NCI-H446 treated with DMSO at 0.1 percent for 48 hours (cell line): ENCODE results near the gene ANXA3.
"Not testable (repeated sequence)": the region's sequence is repeated elsewhere in the genome, so short reads cannot be mapped to it uniquely, and the experiment has no call there.

Experiments used
- DNase-seq: peaks from one replicate; lab custom pipeline; 2025; lab: John Stamatoyannopoulos, UW

ANXA3 gene

DNA sequence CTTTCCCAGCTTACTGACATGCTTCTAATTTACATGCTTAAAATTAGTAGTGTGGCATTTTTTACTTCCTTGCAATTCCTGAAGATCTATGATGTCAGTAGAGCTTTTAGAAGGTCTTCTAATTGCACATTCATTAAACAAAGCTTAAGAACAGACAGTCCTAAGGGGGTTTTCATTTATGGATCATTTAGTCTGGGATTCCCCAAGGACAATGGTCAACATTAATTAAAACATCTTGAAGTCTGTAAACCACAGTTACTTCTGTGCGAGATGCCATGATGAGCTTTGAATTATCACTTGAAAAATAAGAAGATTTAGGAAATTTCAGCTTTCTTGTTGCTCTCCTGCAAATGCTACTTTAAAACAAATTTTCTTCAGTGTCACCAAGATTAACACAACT, 20.2 kb downstream of the ANXA3 start:
- DNase-seq = no peak

DNA sequence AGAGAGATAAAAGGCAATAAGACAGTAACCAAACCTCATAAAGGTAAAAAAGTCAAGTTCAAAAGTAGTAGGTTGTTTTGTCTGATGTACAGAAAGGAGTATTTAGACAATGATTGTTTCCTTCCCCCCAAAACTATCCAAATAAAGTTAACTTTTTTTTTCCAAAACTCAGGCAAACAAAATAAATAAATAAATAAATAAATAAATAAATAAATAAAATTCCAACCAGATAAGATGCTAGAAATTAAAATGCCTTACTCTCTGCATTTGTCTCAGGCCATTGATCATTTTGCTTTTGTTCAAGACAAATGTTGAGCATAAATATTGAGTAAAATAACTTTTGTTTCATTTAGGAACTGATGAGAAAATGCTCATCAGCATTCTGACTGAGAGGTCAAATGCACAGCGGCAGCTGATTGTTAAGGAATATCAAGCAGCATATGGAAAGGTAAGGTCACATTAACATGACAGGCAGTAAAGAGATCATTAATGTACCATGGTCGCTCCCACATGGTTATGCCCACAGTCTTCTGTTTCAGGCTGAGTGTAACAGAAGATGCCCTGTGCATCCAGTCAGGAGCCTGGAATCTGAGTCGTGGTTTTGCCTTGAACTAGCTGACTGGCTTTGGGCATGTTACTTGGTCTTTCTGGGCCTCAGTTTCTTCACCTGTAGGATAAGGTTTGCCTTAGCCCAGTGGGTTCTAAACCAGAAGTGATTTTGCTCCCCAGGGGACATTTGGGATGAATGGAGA, 27.3 kb downstream of the ANXA3 start:
- DNase-seq = no peak

DNA sequence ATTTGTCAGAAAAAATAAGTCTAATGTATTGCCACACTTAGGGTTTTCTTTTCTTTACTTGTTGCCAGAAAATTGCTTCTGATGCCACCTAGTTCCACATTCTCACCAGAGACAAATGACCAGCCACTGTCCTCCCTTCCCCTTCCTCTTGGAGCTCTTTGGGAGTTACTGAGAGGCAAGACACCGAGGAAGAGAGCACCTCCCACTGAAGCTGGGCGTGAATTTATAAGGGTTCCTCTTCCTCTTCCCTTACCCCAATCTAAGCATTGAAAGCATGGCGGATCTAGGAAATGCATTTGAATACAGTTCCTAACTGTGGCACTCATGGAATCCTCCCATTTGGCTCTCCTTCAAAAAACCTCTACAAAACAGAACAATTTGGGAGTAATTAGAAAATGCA, 30.0 kb downstream of the ANXA3 start:
- DNase-seq = no peak

DNA sequence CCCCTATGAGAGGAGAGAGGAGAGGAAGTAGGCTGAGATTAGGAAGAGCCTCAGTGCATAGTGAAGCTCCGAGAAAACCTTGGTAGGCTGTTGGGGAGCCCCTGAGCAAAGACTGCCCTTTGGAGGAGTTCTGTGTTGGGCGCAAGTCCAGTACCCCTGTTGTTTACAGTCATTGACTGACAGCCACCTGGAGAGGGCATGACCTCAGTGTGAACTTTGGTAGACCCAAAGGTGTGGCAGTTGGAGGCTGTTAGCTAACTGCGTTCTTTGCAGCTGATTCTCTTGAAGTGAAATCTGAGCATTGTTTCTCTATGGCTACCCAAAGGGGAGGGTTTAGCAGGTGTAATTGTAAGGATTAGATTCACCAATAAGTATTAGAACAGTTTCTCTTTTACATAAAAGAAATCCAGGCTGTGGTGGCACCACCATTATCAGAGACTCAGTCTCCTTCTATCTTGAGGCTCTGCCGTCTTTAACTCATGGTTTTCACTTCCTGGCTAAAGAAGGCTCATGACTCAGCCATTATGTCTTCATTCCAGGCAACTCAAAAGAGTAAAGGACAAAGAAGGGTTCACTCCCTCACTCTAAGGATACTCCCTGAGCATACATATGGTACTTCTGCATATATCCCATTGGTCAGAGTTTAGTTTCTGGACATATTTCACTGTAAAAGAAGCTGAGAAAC, 33.4 kb downstream of the ANXA3 start:
- DNase-seq = no peak

DNA sequence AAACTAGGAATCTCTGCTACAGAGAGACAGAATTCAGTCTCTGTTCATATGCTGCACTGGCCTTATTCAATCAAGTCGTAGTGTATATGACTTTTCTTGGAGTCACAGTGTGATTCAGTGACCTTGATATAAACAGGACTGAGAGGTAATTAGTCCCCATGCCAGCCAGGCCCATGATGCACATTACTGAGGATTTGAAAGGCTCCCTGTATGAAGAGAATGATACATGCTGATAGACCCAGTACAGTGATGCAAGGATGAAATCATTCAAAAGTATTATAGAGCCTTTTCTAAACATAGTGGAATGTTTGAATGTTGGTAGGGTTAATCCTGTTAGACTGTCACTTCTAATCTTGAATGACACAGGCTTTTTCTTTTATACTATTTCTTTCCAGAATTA, 34.1 kb downstream of the ANXA3 start:
- DNase-seq = no peak

DNA sequence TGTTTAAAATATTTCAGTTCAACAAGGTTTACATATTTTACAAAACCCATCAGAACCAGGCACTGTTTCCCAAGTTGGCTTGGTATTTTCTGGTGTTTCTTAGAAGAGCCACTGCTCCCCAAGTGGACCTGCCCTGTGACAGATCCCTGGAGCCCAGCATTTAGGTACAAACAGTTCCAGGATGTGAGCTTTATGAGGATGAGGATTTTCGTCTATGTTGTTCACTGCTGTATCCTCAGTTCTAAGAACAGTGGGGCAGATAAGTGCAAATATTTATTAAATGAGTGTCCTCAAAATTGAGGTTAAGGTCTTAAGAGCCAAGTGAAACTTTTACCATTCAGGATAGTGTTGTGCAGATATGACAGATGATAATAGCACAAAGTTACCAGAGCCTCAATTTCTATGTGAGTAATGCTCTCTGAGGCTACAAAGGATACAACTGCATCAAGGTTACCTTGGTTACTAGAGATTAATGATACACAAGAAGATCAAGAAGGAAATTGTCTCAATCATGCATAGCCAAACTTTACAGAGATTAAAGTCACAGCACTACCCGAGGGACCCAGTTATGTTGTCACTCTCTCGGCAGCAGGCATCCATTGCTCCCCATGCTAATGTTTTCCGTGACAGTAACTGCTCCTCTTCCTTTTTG, 37.5 kb downstream of the ANXA3 start:
- DNase-seq = no peak

DNA sequence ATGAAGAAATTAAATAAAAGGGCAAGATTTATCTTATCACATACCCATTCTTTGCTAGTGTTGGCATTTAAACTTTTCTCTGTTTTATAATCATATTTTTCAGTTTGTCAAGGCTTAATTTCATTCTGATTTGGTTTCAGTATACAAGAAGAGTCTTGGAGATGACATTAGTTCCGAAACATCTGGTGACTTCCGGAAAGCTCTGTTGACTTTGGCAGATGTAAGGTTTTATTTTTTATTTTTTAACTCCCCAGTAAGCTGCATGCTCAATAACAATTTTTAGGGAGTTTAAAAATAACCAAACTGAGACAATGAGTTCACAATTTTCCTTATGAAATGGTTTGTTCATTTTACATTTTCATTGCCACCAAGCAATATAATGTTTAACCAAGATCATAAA, 39.8 kb downstream of the ANXA3 start:
- no peak for DNase-seq

DNA sequence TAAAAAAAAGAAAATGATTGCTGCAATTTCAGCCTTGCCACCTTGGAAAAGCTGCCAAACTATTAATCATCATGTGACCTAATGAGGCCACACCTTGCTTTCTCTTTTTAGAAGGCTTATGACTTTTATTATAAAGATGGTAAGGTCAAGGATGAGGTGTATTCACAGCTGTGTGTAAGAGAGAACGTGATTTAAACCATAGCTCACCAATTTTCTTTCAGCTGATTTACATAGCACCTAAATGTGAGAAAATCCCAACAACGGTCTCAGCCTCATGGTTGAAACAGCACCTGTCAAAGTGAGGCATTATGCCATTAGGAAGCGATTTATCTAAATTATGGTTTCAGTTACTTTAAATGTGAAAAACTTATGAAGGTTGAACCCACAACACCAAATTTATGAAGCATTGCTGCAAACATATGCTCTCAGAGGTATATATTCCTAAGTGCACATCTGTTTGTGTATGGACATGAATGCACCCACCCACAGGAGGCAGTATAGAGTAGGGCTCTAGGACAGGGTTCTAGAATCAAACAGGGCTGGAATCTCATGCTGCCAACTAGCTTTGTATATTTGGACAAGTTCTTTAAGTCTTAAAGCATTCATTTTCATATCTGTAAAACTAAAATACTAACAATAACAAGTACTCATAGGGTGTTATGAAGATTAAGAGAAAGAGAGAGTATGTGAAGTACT, 40.7 kb downstream of the ANXA3 start:
- DNase-seq = no peak

DNA sequence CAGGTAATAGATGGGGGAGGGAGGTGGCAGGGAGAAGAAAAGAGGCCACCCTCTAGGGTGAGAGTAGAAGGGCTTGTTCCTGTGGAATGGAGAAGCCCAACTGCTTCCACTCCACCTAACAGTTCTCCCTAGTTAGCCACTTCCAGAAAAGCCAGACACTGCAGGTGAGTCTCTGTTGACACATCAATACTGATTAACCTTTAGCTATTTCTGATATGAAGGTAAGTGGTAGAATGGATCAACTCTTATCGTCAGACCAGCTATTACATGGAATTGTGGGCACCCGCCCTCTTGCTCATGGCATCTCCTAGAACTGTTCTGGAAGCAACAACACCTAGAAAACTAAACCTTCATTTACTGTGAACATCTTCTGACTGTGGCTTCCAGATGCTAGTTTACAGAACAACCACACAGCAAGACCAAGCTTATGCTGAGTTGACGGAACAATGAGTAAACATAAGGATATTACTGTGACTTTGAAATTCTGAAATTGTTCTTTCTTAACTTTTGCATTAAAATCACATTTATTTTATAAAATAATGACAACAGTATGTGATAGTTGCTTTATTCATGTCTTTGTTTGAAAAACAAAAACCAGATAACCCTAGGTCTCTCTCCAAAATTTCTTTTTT, 44.7 kb downstream of the ANXA3 start:
- no peak for DNase-seq

DNA sequence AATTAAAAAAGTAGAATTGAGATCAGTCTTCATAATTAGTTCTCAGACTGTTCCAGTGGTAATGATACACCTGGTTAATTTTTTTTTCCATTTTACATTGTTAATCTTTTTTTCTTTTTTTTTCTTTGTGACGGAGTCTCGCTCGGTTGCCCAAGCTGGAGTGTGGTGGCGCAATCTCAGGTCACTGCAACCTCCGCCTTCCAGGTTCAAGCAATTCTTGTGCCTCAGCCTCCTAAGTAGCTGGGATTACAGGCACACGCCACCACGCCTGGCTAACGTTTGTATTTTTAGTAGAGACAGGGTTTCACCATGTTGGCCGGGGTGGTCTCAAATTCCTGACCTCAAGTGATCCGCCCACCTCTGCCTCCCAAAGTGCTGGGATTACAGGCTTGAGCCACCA, 46.9 kb downstream of the ANXA3 start:
- not testable (repeated sequence) for DNase-seq

DNA sequence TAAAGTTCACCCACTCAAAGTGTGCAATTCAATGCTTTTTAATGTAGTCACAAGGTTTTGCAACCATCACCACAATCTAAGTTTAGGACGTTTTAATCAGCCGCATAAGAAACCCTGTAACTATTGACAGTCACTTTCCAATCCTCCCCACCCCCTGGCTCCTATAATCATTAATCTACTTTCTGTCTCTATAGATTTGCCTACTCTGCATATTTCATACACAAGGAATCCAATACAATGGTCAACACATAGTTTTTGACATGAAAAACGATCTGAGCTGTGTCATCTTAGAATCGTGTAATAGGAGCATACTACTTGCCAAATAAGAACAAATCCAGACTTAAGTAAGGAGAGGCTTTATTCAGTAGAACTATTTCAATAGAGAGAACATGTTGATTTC, 47.6 kb downstream of the ANXA3 start:
- no peak for DNase-seq

DNA sequence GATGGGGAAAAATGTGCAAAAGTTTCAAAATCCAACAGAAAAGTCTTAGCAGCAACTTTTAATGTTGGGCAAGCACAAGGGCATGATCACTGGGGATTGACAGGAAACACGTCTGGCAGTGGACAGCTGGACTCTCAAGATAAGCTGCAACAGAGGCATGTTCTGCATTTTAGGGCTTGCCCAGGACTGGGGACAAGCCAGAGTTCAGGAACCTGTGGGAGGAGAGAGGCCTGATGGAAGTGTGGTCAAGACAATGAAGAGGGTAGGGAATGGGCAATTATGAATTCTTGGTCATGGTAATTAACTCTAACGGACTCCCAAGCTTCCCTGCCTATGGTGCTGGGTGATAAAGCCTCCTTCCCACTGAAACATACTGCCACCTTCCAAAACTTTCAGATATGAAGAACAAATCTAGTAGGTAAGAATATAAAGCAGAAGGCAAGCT, 48.4 kb downstream of the ANXA3 start:
- no peak for DNase-seq

DNA sequence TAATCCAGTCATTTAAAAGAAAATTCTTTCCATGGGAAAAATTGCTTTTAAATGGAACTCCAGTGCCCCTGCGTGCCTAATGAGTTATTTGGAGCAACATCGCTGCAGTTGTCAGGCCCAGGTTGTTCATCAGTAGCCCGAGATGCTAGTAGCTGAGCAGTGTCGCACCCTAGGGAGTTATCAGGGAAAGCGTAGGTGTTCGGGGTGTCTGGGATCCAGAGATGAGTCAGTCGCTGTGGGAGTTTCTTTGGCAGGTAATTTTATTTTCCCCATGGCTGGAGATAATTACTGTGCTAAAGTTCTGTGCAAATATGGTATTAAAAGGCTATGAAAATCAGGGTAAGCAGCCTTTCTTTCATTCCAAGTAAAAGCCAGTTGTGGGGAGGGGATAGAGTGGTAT, 49.4 kb downstream of the ANXA3 start:
- no peak for DNase-seq

DNA sequence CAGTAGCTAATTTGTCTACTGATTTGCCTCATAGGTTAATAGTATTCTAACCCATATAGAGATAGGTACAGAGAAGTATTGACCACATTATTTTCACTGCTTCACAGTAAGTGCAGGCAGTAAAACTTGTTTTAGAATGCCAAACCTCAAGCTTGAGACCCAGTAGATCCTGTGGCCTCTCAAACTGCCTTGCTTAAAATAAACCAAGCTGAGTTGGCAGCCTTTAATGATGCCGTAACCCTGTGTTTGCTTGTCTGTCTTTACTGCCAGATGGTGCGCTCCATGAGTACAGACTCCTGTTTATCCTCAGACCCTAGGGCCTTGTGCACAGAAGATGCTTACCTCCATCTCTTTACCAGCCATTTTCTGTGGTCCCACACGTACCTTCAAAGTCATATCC, 50.8 kb downstream of the ANXA3 start:
- DNase-seq = peak; percentile 69

DNA sequence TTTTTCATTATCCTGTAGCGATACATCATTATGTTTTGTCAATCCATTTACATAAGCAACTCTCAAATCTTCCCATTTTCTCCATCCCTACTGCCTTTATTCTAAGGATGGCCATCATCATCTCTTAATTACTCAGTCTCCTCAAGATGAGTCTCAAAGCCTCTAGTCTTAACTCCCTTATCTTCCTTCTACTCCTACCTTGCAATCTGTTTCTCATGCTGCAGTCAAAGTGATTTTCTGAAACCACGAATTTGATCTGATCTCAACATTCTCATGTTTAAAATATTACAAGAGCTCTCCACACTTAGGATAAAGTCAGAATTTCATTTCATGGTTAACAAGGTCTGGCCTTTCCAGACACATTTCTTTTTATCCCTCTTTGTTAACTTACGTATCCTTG, 51.8 kb downstream of the ANXA3 start:
- DNase-seq = no peak

DNA sequence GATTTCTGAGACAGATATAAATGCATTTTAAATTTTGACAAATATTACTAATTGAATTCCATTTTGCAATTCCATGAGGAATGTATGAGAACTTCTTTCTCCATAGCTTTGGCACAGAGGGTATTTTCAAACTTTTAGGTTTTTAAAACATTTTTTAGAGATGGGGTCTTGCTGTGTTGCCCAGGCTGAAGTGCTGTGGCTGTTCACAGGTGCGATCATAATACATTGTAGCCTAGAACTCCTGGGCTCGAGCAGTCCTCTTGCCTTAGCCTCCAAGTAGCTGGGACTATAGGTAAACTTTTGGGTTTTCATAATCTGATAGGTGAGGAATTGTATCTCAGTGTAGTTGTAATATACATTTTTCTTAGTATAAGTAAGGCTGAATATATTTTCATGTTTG, 53.4 kb downstream of the ANXA3 start:
- DNase-seq = no peak

DNA sequence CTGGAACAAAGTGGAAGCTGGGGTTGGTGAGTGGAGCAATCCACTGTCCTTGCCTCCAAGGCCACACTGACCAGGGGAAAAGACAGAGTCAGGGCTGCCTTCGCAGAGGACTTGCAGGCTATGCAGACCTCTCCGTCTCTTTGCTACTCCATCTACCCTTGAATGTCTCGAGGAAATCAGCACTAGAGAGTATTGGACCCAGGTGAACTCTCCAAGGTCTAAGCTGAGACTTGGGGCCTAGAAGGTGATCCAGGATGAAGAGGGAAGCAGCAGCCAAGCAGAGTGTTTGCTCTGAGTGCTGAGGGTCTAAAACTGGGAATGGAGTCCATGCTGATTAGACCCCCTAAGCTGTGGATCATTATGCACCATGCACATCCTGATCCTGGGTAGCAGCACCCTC, 54.5 kb downstream of the ANXA3 start:
- DNase-seq = no peak

DNA sequence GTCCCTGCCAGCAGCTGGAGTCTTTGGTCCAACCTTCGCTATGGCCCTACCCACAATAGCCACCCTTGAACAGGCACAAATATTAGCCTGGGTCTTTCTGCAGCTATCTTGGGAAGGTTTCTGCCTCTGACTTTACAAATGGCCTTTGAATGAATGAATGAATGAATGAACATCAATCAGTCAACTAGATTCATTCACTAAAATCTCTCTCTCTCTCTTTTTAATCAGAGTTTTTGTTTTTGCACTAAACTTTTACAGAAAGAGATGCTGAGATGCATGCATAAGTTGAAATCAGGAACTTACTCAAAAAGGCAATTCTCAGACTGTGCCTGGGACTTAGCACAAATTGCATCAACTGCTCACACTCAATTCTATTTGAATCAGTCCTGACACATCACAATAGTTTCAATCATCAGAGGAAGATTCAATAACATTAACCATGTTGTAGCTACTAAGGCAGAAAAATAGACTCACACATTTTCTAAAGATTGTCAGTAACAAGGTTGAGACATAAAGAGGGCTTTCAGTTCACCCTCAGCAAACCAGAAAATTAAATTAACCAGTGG, 55.0 kb downstream of the ANXA3 start:
- no peak for DNase-seq

DNA sequence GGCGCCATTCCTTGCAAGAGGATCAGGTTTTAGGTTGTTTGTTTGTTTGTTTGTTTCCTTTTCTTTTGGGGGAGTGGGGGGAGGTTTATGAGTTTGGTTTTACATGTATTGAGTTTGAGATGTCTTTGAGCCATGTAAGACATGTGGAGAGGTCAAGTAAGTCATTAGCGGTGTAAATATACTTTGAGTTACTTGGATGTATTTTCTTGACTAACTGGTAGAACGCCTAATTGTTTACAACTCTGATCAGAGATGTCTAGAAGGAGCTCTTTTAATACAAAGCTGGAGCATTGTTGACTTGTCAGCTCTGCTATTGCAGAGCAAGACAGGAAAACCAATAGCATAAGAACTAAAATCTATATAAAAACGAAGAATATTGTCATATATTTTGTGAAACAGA, 57.1 kb downstream of the ANXA3 start:
- no peak for DNase-seq

DNA sequence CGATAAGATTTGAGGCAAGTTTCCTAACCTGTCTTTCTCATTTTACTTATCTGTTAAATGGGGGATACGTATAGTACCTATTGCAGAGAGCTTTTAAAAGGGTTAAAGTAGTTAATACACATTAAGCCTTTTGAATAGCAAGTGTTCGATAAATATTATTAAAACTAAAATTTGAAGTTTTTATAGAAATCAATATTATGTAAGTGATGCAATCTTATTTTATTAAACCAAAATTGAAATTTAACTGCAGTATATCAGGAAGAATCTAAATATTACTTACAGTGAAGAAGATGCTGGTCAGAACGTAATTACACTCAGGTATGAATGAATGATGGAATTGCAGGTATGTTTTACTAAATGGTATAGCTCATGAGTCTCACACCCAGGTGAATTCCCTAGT, 58.0 kb downstream of the ANXA3 start:
- DNase-seq = no peak

DNA sequence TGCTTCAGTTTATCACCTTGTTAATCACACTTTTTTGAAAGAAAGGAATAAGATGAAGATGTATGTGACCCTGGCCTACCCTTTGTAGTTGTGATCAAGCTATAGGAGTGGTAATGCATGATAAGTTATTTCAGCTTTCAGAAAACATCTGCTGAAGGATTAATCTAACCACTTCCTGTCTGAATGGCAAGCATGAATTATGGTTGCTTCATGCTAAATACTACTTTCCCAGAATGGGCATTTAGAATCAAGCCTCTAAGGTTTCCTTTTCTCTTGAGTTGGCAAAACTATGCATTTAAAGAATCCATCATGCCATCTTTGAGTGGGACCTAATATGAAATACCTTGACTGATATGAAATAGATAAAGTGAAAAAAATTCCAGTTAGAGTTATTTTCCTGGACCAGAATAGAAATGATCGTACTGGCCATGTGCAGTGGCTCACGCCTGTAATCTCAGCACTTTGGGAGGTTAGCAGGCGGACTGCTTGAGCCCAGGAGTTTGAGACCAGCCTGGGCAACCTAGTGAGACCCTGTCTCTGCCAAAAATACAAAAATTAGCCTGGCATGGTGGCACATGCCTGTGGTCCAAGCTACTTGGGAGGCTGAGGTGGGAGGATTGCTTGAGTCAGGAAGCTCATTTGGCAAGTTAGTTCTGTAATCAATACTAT, 59.1 kb downstream of the ANXA3 start:
- DNase-seq = no peak
